ENCODE results near the gene MTAP.

MTAP gene

DNA sequence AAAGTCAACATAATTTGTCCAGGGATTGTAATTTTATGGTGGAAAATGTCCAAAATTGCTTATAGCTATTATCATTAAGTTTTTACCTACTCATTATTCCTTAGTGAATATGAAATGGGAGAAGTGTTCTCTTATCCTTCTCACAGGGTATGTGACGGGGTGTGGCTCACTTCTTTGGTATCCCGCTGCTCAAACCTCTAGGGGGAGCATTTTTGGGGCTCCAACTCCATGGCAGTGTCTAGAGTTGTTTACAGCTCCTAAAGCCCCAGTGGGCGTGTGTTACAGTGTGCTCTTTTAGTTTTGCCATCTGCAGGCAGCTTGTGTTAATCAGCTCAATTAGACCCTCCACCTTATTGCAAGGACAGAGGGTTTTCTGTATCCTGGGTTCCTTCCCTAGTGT is 102.3 kb downstream of the MTAP start:
- Histone ChIP-seq H3K4me2 (ENCODE audit: low read length) (no peak overlapping the region), H3K36me3 (ENCODE audit: control insufficient read depth, low read length) (no peaks in the 10 kb centered on the region), H3K27ac (ENCODE audit: low read depth, low read length) (no peak overlapping the region), H3K9me3 (ENCODE audit: control insufficient read depth, insufficient read depth, low read length) (no peaks in the 10 kb centered on the region), H3K4me3 (ENCODE audit: low read length) (no peak overlapping the region), H4K20me1 (ENCODE audit: control insufficient read depth, insufficient read depth, low read depth, low read length) (no peaks in the 10 kb centered on the region), H3K4me1 (ENCODE audit: control insufficient read depth, low read length) (no peaks in the 10 kb centered on the region), H3F3A (ENCODE audit: control insufficient read depth, insufficient read depth) (no peaks in the 10 kb centered on the region), H3K9me2 (replicated peaks; ENCODE audit: control insufficient read depth, low read length) (no peaks in the 10 kb centered on the region), H3K27me3 (ENCODE audit: control insufficient read depth, low read length) (no peaks in the 10 kb centered on the region), H3K79me2 (ENCODE audit: control insufficient read depth, low read length) (no peaks in the 10 kb centered on the region)
- no peak for TF ChIP-seq EZH2phosphoT487 (IDR thresholded peaks at IDR 0.05; ENCODE audit: borderline replicate concordance, low read length)
- TF ChIP-seq, protein P1, sequence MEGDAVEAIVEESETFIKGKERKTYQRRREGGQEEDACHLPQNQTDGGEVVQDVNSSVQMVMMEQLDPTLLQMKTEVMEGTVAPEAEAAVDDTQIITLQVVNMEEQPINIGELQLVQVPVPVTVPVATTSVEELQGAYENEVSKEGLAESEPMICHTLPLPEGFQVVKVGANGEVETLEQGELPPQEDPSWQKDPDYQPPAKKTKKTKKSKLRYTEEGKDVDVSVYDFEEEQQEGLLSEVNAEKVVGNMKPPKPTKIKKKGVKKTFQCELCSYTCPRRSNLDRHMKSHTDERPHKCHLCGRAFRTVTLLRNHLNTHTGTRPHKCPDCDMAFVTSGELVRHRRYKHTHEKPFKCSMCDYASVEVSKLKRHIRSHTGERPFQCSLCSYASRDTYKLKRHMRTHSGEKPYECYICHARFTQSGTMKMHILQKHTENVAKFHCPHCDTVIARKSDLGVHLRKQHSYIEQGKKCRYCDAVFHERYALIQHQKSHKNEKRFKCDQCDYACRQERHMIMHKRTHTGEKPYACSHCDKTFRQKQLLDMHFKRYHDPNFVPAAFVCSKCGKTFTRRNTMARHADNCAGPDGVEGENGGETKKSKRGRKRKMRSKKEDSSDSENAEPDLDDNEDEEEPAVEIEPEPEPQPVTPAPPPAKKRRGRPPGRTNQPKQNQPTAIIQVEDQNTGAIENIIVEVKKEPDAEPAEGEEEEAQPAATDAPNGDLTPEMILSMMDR (IDR thresholded peaks at IDR 0.05; ENCODE audit: low read depth, low read length, poor library complexity, severe bottlenecking): no peak

DNA sequence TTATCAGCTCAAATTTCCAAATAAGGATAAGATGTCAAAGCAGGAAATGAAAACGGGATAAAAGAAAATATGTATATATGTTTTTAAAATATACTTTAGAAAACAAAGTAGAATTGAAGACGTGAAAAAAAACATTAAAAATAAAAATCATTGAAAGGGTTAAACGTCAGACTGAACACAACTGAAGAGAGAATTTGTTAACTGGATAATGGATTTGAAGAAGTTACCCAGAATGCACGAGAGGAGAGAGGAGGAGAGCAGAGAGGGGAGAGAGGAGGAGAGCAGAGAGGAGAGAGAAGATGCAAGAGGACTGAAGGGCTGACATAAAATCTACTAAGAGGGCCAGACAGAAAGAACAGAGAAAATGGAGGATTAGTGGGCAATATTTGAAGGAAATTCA is 103.8 kb downstream of the MTAP start:
- Histone ChIP-seq H3K27ac (ENCODE audit: low read depth, low read length) (no peak overlapping the region), H4K20me1 (ENCODE audit: control insufficient read depth, insufficient read depth, low read depth, low read length) (no peaks in the 10 kb centered on the region), H3K27me3 (ENCODE audit: control insufficient read depth, low read length) (no peaks in the 10 kb centered on the region), H3K79me2 (ENCODE audit: control insufficient read depth, low read length) (no peaks in the 10 kb centered on the region), H3F3A (ENCODE audit: control insufficient read depth, insufficient read depth) (no peaks in the 10 kb centered on the region), H3K9me3 (ENCODE audit: control insufficient read depth, insufficient read depth, low read length) (no peaks in the 10 kb centered on the region), H3K36me3 (ENCODE audit: control insufficient read depth, low read length) (no peaks in the 10 kb centered on the region), H3K9me2 (replicated peaks; ENCODE audit: control insufficient read depth, low read length) (no peaks in the 10 kb centered on the region), H3K4me3 (ENCODE audit: low read length) (no peak overlapping the region), H3K4me1 (ENCODE audit: control insufficient read depth, low read length) (no peaks in the 10 kb centered on the region), H3K4me2 (ENCODE audit: low read length) (no peak overlapping the region)
- TF ChIP-seq, protein P1 (IDR thresholded peaks at IDR 0.05; ENCODE audit: low read depth, low read length, poor library complexity, severe bottlenecking): no peak
- TF ChIP-seq EZH2phosphoT487 (IDR thresholded peaks at IDR 0.05; ENCODE audit: borderline replicate concordance, low read length): no peak

GRCh38 chr9:21906881-21907280 is 104.4 kb downstream of the MTAP start:
- H3K4me3 ChIP-seq (ENCODE audit: low read length): no peak overlapping the region
- H3F3A ChIP-seq (ENCODE audit: control insufficient read depth, insufficient read depth): no peaks in the 10 kb centered on the region
- no peaks in the 10 kb centered on the region for H3K36me3 ChIP-seq (ENCODE audit: control insufficient read depth, low read length)
- no peak overlapping the region for H3K4me2 ChIP-seq (ENCODE audit: low read length)
- no peaks in the 10 kb centered on the region for H4K20me1 ChIP-seq (ENCODE audit: control insufficient read depth, insufficient read depth, low read depth, low read length)
- no peaks in the 10 kb centered on the region for H3K79me2 ChIP-seq (ENCODE audit: control insufficient read depth, low read length)
- H3K27me3 ChIP-seq (ENCODE audit: control insufficient read depth, low read length): no peaks in the 10 kb centered on the region
- TF ChIP-seq EZH2phosphoT487 (IDR thresholded peaks at IDR 0.05; ENCODE audit: borderline replicate concordance, low read length): no peak
- TF ChIP-seq, protein P1 (IDR thresholded peaks at IDR 0.05; ENCODE audit: low read depth, low read length, poor library complexity, severe bottlenecking): no peak
- no peaks in the 10 kb centered on the region for H3K9me3 ChIP-seq (ENCODE audit: control insufficient read depth, insufficient read depth, low read length)
- no peaks in the 10 kb centered on the region for H3K4me1 ChIP-seq (ENCODE audit: control insufficient read depth, low read length)
- no peaks in the 10 kb centered on the region for H3K9me2 ChIP-seq (replicated peaks; ENCODE audit: control insufficient read depth, low read length)
- H3K27ac ChIP-seq (ENCODE audit: low read depth, low read length): no peak overlapping the region

Measured in DOHH2 (cell line).